HG02870 (cell line): ENCODE measurements around the gene DDR2.

Experiments
- ATAC-seq: cut with Tn5 transposase; IDR thresholded peaks from one replicate; pipeline ENCODE4 v1.9.1; 2021; ENCODE audit warnings: mild to moderate bottlenecking, moderate library complexity; ENCODE audit not compliant: unreplicated experiment

Gene DDR2

GRCh38 chr1:162822391-162823200 lies 190.3 kb downstream of the DDR2 start:
- ATAC-seq: no peak

DNA sequence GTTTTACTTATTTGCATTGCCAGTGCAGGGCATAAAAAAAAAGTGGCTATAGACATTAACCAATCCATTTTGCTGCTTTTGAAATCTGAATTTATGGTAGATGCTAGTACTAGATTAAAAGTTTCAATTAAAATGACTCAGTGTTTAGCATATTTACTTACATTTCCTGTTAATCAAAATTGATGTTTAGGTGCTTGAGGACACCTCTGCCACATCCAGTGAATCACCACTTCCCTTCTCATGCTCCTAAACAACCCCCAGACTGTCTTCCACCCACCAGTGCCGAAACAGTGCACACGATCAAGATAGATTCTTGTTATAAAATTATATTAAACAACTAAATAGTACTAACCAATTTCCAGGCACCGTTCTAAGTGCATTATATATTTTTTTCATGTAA lies 191.0 kb downstream of the DDR2 start:
- ATAC-seq: no peak

DNA sequence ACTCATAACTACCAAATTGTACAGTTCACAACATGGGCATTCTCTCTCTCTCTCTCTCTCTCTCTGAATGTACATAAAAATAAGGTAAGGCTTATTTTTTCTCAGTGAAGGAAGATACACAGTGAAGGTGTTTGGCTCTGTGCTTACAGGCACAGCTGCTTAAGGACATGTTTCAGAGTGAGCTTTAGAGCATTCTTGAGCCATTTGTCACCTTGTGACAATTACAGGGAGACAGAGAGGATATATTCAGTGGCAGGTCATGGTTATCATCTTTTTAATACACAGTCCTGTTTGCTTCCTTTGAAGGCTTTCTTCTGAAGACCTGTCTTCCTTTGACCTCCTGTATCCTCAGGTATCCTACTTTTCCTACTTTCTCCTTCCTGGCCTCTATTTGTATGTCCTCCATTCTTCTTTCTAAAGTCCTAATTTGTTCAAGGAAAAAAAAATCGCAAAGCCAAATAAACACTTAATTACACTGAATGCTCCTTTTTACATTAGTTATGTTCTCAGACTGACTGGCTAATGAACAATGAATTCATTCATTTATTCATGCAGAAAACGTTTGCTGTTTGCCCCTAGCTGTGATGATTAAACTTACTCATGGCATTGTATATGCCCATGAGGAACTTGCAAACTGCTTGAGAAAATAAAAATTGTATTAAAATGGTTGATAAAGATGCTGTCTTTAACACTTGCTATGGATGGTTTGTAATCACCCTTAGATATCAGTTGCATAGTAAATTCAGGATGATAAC lies 191.7 kb downstream of the DDR2 start:
- ATAC-seq: no peak

GRCh38 chr1:162829268-162829667 lies 197.0 kb downstream of the DDR2 start:
- no peak for ATAC-seq

GRCh38 chr1:162832470-162832869 lies 200.2 kb downstream of the DDR2 start:
- no peak for ATAC-seq

- peak; percentile 90 for ATAC-seq
Observed at GRCh38 chr1:162835157-162835899, 203.1 kb downstream of the DDR2 start.
